GM11168 (cell line): ENCODE data around the gene KCNJ12.

Source experiments
- in situ Hi-C: fragments of 300-500 bp; cut with MboI; formaldehyde crosslinking; loops from one replicate; pipeline ENCODE4 v1.12.0; 2022; ENCODE audit warnings: low sequenced_read_pairs; ENCODE audit not compliant: unreplicated experiment

The KCNJ12 gene

GRCh38 chr17:21463779-21464407, 87.7 kb downstream of the KCNJ12 start:
- in situ Hi-C loops, result no loop called here

- in situ Hi-C loops, result no loop called here
Measured at GRCh38 chr17:21464611-21465021, 88.5 kb downstream of the KCNJ12 start.

GRCh38 chr17:21466550-21466949, 90.4 kb downstream of the KCNJ12 start:
- in situ Hi-C loops, result no loop called here

- in situ Hi-C loops, result no loop called here
Measured at GRCh38 chr17:21467196-21467595, 91.0 kb downstream of the KCNJ12 start.

GRCh38 chr17:21467739-21468490, 91.8 kb downstream of the KCNJ12 start:
- in situ Hi-C loops, result no loop called here
